ENCODE measurements around the gene CTTNBP2. TPM values are rescaled to one million over a fixed set of nuclear protein-coding genes. Genes with fewer than 3 reads are reported as not detected.

The CTTNBP2 gene
- total and polyA plus RNA-seq, 2 of the 13 experiments (the other 11 are each of a cell fraction or from before 2014, with no cell fraction given): not detected

DNA sequence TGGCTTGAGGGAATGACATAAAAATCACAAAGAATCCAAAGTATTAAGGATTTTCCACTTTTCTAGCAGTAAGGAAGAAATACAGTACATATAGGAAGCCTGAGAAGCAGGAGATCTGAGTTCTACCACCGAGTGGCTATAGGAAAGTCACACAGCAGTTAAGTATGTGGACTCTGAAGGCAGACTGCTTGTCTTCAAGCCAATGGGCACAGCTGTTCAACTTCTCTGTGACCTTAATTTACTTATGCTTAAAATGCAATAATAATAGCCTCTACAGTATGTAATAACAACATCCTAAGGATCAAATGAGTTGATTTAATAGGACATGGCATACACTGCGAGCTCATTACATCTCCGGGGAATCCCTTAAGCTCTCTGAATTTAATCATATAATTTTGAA is 68.0 kb downstream of the CTTNBP2 start (continued):
- TF ChIP-seq, protein P1, sequence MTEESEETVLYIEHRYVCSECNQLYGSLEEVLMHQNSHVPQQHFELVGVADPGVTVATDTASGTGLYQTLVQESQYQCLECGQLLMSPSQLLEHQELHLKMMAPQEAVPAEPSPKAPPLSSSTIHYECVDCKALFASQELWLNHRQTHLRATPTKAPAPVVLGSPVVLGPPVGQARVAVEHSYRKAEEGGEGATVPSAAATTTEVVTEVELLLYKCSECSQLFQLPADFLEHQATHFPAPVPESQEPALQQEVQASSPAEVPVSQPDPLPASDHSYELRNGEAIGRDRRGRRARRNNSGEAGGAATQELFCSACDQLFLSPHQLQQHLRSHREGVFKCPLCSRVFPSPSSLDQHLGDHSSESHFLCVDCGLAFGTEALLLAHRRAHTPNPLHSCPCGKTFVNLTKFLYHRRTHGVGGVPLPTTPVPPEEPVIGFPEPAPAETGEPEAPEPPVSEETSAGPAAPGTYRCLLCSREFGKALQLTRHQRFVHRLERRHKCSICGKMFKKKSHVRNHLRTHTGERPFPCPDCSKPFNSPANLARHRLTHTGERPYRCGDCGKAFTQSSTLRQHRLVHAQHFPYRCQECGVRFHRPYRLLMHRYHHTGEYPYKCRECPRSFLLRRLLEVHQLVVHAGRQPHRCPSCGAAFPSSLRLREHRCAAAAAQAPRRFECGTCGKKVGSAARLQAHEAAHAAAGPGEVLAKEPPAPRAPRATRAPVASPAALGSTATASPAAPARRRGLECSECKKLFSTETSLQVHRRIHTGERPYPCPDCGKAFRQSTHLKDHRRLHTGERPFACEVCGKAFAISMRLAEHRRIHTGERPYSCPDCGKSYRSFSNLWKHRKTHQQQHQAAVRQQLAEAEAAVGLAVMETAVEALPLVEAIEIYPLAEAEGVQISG (CRISPR knock-in tag; IDR thresholded peaks at IDR 0.05): no peak
- TF ChIP-seq, protein P2, sequence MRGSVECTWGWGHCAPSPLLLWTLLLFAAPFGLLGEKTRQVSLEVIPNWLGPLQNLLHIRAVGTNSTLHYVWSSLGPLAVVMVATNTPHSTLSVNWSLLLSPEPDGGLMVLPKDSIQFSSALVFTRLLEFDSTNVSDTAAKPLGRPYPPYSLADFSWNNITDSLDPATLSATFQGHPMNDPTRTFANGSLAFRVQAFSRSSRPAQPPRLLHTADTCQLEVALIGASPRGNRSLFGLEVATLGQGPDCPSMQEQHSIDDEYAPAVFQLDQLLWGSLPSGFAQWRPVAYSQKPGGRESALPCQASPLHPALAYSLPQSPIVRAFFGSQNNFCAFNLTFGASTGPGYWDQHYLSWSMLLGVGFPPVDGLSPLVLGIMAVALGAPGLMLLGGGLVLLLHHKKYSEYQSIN (CRISPR knock-in tag; IDR thresholded peaks at IDR 0.05; ENCODE audit: borderline replicate concordance): no peak

DNA sequence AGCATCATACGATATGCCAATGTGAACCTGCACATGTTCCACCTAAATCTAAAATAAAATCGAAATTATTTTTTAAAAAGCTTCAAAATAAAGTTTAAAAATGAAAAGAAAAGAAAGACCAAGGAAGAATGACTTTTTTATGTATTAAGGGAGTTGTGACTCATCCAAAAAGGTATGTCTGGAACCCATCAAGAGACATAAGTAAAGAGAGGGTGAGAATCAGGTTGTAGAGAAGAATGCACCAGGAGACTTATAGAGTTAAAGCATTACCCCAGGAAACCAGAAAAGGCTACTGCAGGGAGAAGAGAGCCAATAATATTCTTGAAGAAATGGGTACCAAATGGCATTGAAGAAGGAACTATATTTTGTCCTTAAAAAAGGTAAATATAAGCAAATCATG is 69.8 kb downstream of the CTTNBP2 start:
- intact Hi-C loops (cut with micrococcal nuclease; ENCODE audit: unreplicated experiment) (no loop called here), in situ Hi-C loops (cut with HindIII; ENCODE audit: extremely low pct_ligation_motif_present, low pct_unique_long_range_greater_than_20kb) (no loop called here)
- H4K20me1 ChIP-seq (ENCODE audit: insufficient read depth, low read length): no peaks in the 10 kb centered on the region
- DNase-seq (ENCODE audit: low spot score) (no peak), ATAC-seq (no peak), FAIRE-seq (no peak)
- H3K4me1 ChIP-seq (ENCODE audit: insufficient read depth, low read length): no peaks in the 10 kb centered on the region
- H3K27ac ChIP-seq (ENCODE audit: extremely low read length, insufficient read depth, low read length): no peak overlapping the region
- no peaks in the 10 kb centered on the region for H3K79me2 ChIP-seq (ENCODE audit: insufficient read depth, low read length)
- H3K4me2 ChIP-seq (ENCODE audit: low read depth, low read length): no peak overlapping the region
- 2% methylated on average over 2 of the region's 2 CpGs for WGBS (ENCODE audit: low lambda C conversion rate)
- ChIA-PET CTCF (ENCODE audit: low intra/inter-chr PET ratio, low total read pairs) (no interaction called here), POLR2A (no interaction called here)
- no peak overlapping the region for H3K9ac ChIP-seq (ENCODE audit: insufficient read depth, low read depth, low read length)
- no peaks in the 10 kb centered on the region for H3K9me3 ChIP-seq (ENCODE audit: low read length)
- no TSS peak for BruUV-seq (replicated peaks)
- no peaks in the 10 kb centered on the region for H3K36me3 ChIP-seq (replicated peaks in 1 of 2; ENCODE audit: control insufficient read depth in 1 of 2, insufficient read depth in 2 of 2, low read length in 2 of 2)
- H2AFZ ChIP-seq (ENCODE audit: low read length): no peak overlapping the region
- no peak overlapping the region for H3K4me3 ChIP-seq (replicated peaks in 1 of 3; ENCODE audit: insufficient read depth in 1 of 3, low read depth in 2 of 3, low read length in 3 of 3)
- no peaks in the 10 kb centered on the region for H3K27me3 ChIP-seq (ENCODE audit: control insufficient read depth in 1 of 2, insufficient read depth in 2 of 2, low read length in 2 of 2)
- TF ChIP-seq, protein P3, sequence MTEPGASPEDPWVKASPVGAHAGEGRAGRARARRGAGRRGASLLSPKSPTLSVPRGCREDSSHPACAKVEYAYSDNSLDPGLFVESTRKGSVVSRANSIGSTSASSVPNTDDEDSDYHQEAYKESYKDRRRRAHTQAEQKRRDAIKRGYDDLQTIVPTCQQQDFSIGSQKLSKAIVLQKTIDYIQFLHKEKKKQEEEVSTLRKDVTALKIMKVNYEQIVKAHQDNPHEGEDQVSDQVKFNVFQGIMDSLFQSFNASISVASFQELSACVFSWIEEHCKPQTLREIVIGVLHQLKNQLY (CRISPR knock-in tag; IDR thresholded peaks at IDR 0.05): no peak
- no peak for TF ChIP-seq ZFX (CRISPR knock-in tag; IDR thresholded peaks at IDR 0.05; ENCODE audit: low read depth)
- no peak for TF ChIP-seq ZNF556 (CRISPR knock-in tag; IDR thresholded peaks at IDR 0.05; ENCODE audit: borderline replicate concordance)
- no peak for TF ChIP-seq ZNF850 (CRISPR knock-in tag; conservative IDR thresholded peaks at IDR 0.05)
- TF ChIP-seq, protein P4, sequence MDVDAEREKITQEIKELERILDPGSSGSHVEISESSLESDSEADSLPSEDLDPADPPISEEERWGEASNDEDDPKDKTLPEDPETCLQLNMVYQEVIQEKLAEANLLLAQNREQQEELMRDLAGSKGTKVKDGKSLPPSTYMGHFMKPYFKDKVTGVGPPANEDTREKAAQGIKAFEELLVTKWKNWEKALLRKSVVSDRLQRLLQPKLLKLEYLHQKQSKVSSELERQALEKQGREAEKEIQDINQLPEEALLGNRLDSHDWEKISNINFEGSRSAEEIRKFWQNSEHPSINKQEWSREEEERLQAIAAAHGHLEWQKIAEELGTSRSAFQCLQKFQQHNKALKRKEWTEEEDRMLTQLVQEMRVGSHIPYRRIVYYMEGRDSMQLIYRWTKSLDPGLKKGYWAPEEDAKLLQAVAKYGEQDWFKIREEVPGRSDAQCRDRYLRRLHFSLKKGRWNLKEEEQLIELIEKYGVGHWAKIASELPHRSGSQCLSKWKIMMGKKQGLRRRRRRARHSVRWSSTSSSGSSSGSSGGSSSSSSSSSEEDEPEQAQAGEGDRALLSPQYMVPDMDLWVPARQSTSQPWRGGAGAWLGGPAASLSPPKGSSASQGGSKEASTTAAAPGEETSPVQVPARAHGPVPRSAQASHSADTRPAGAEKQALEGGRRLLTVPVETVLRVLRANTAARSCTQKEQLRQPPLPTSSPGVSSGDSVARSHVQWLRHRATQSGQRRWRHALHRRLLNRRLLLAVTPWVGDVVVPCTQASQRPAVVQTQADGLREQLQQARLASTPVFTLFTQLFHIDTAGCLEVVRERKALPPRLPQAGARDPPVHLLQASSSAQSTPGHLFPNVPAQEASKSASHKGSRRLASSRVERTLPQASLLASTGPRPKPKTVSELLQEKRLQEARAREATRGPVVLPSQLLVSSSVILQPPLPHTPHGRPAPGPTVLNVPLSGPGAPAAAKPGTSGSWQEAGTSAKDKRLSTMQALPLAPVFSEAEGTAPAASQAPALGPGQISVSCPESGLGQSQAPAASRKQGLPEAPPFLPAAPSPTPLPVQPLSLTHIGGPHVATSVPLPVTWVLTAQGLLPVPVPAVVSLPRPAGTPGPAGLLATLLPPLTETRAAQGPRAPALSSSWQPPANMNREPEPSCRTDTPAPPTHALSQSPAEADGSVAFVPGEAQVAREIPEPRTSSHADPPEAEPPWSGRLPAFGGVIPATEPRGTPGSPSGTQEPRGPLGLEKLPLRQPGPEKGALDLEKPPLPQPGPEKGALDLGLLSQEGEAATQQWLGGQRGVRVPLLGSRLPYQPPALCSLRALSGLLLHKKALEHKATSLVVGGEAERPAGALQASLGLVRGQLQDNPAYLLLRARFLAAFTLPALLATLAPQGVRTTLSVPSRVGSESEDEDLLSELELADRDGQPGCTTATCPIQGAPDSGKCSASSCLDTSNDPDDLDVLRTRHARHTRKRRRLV (CRISPR knock-in tag; IDR thresholded peaks at IDR 0.05): no peak
- TF ChIP-seq ZNF264 (CRISPR knock-in tag; IDR thresholded peaks at IDR 0.05): no peak
- no peak for TF ChIP-seq ZNF572 (CRISPR knock-in tag; IDR thresholded peaks at IDR 0.05)
- no peak for TF ChIP-seq ERF (CRISPR knock-in tag; IDR thresholded peaks at IDR 0.05)
- no peak for TF ChIP-seq CENPX (CRISPR knock-in tag; IDR thresholded peaks at IDR 0.05)
- TF ChIP-seq ZNF224 (CRISPR knock-in tag; IDR thresholded peaks at IDR 0.05): no peak
- TF ChIP-seq MEIS1 (CRISPR knock-in tag; IDR thresholded peaks at IDR 0.05; ENCODE audit: borderline replicate concordance): no peak
- no peak for TF ChIP-seq PAF1 (CRISPR knock-in tag; IDR thresholded peaks at IDR 0.05)
- no peak for TF ChIP-seq FOSL1 (CRISPR knock-in tag; IDR thresholded peaks at IDR 0.05; ENCODE audit: borderline replicate concordance)

Data from HepG2 (cell line).